Neural crest cell (in vitro differentiated cells): ENCODE measurements around the gene SART3. TPM values are rescaled to one million over a fixed set of nuclear protein-coding genes. Genes with fewer than 3 reads are reported as not detected.
A peak's percentile ranks its signal among the peaks of the same experiment; 100 is the strongest.

ENCODE experiments used
- DNase-seq: peaks from one replicate; pipeline ENCODE4 v3.0.0; 2021; ENCODE audit warnings: low read depth, mixed read lengths, low spot score
- H3K27ac Mint-ChIP-seq: one replicate; pipeline ENCODE4 v1.8.0; 2021; ENCODE audit warnings: mild to moderate bottlenecking, mixed read lengths; ENCODE audit not compliant: unreplicated experiment
- H3K27me3 Mint-ChIP-seq: 2 replicates; pipeline ENCODE4 v1.8.0; 2021; ENCODE audit warnings: low read depth, mild to moderate bottlenecking, mixed read lengths
- H3K36me3 Mint-ChIP-seq: 2 replicates; pipeline ENCODE4 v1.8.0; 2021; ENCODE audit warnings: low read depth, mild to moderate bottlenecking, mixed read lengths
- H3K4me1 Mint-ChIP-seq: 2 replicates; pipeline ENCODE4 v1.8.0; 2021; ENCODE audit warnings: mixed read lengths
- H3K4me3 Mint-ChIP-seq: one replicate; pipeline ENCODE4 v1.8.0; 2021; ENCODE audit warnings: mild to moderate bottlenecking, mixed read lengths
- H3K9me3 Mint-ChIP-seq: 2 replicates; pipeline ENCODE4 v1.8.0; 2021; ENCODE audit warnings: mixed read lengths
- total RNA-seq: library from RNA; stranded (reverse); gene quantifications from 2 replicates; pipeline ENCODE4 v1.2.1, GENCODE V29; 2021
- TF ChIP-seq, protein P1 (sequence below): fragments of 200-600 bp; sonication (generic); conservative IDR thresholded peaks from 2 replicates; pipeline ENCODE4 v1.5.0; 2021; ENCODE audit warnings: antibody characterized with exemption, mild to moderate bottlenecking

The SART3 gene
- total RNA-seq, 1 donor from 2014 or later, result 89.5 TPM

DNA sequence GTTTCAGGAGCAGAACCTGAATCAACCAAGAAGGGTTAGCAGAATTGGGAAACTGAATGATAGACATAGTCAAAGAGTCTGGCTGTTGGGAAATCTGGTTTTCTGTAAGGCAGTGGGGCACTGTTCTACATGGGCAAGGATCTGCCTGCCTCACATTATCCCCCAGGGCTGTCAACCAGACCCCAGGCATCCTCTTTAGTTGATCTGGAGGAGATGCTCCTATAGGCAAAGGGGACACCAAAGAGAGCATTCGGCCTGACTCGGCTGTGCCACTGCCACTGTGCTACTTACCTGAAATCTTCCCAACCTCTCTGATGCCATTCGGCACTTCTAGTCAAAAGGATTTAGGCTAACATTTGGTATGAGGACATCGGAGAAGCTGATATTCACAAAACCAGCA lies 5.5 kb upstream of the SART3 start:
- TF ChIP-seq, protein P1, sequence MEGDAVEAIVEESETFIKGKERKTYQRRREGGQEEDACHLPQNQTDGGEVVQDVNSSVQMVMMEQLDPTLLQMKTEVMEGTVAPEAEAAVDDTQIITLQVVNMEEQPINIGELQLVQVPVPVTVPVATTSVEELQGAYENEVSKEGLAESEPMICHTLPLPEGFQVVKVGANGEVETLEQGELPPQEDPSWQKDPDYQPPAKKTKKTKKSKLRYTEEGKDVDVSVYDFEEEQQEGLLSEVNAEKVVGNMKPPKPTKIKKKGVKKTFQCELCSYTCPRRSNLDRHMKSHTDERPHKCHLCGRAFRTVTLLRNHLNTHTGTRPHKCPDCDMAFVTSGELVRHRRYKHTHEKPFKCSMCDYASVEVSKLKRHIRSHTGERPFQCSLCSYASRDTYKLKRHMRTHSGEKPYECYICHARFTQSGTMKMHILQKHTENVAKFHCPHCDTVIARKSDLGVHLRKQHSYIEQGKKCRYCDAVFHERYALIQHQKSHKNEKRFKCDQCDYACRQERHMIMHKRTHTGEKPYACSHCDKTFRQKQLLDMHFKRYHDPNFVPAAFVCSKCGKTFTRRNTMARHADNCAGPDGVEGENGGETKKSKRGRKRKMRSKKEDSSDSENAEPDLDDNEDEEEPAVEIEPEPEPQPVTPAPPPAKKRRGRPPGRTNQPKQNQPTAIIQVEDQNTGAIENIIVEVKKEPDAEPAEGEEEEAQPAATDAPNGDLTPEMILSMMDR, result no peak
- H3K4me3 Mint-ChIP-seq, result no peak overlapping the region
- H3K4me1 Mint-ChIP-seq, result peaks cover 18% of the 10 kb centered on the region
- no peak overlapping the region for H3K27ac Mint-ChIP-seq
- no peak for DNase-seq
- peaks cover 3% of the 10 kb centered on the region for H3K36me3 Mint-ChIP-seq
- H3K9me3 Mint-ChIP-seq, result no peaks in the 10 kb centered on the region
- no peaks in the 10 kb centered on the region for H3K27me3 Mint-ChIP-seq

DNA sequence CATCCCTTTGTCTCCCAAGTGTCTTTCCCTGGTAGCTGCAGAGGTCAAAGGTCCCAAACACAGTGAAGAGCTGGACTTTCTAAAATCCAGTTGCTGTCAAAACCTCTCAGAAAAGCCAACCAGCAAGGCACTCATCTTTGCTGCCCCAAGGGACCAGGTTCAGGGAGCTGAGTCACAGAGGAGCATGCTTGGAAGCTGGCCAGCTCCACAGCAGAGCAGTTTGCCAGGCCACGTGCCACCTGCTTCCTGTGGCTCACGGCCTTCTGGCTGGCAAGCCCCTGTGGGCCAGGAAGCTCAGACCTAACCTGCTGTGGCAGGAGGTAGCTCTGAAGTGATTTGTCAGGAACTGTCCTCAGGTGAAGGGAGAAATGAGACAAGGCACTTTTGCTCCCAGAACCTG lies 5.0 kb upstream of the SART3 start:
- H3K4me1 Mint-ChIP-seq, result peaks cover 22% of the 10 kb centered on the region
- peaks cover 3% of the 10 kb centered on the region for H3K36me3 Mint-ChIP-seq
- no peak overlapping the region for H3K4me3 Mint-ChIP-seq
- H3K27me3 Mint-ChIP-seq, result no peaks in the 10 kb centered on the region
- TF ChIP-seq, protein P1, result no peak
- no peak for DNase-seq
- no peaks in the 10 kb centered on the region for H3K9me3 Mint-ChIP-seq
- H3K27ac Mint-ChIP-seq, result no peak overlapping the region

DNA sequence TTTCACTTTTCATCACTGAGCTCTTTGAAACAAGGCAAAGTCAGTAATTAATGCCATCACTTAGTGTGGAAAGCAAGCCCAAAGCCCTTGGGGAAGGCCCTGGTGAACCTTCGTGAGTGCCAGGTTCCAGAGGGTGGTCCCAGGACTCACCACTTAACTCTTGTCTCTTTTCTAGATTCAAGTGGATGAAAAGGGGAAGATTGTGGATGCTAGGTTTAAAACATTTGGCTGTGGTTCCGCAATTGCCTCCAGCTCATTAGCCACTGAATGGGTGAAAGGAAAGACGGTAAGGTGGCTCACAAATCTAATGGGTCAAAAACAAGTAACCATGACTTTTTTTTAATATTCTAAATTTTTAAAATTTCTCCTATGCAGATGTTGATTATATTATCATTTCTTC lies 4.2 kb upstream of the SART3 start:
- peaks cover 3% of the 10 kb centered on the region for H3K36me3 Mint-ChIP-seq
- no peaks in the 10 kb centered on the region for H3K27me3 Mint-ChIP-seq
- H3K4me3 Mint-ChIP-seq, result no peak overlapping the region
- no peak for DNase-seq
- H3K4me1 Mint-ChIP-seq, result peaks cover 27% of the 10 kb centered on the region
- no peaks in the 10 kb centered on the region for H3K9me3 Mint-ChIP-seq
- no peak overlapping the region for H3K27ac Mint-ChIP-seq
- TF ChIP-seq, protein P1, result no peak

DNA sequence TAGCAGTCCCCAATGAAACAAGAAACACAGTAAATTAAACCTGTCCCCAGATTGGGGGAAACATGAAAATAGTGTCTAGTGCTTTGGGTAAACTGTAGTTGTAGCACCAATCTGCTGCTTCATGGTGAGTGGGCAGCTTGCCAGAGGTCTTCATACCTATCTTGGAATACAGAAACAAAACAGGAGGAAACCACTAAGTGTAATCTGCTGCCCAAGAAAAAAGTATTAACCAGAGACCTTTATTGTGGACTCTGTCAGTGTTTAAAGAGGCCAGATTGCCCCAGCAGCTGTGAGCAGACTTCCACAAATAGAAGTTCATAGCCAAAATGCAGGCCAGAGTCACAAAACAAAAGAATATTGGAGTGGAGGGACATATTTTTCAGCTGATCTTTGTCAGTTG lies 3.8 kb upstream of the SART3 start:
- Mint-ChIP-seq H3K27me3 (no peaks in the 10 kb centered on the region), H3K4me3 (peak overlapping the region; percentile 16), H3K36me3 (peaks cover 3% of the 10 kb centered on the region), H3K4me1 (peaks cover 32% of the 10 kb centered on the region), H3K27ac (no peak overlapping the region), H3K9me3 (no peaks in the 10 kb centered on the region)
- no peak for DNase-seq
- TF ChIP-seq, protein P1, result no peak

DNA sequence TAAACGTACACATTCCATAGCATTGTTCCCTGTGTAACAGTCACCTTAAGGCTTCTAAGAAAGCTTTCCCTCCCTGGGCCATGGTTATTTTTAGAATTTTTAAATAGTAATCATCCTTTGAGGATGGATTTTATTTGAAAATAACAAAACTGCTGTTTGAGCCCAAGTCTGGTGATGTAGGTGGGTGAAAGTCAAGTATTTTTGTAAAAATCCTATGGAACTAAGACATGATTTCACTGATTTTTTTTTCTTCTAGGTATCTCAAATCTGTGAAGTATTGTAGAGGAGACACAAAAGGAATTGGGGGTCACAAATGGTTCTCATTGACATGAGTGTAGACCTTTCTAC lies 2.8 kb upstream of the SART3 start:
- no peaks in the 10 kb centered on the region for H3K27me3 Mint-ChIP-seq
- no peaks in the 10 kb centered on the region for H3K9me3 Mint-ChIP-seq
- H3K27ac Mint-ChIP-seq, result no peak overlapping the region

More for the DNA sequence above, 2.8 kb upstream of the SART3 start:
- peaks cover 3% of the 10 kb centered on the region for H3K36me3 Mint-ChIP-seq
- TF ChIP-seq, protein P1, result no peak
- H3K4me1 Mint-ChIP-seq, result peaks cover 34% of the 10 kb centered on the region
- DNase-seq, result no peak
- peak overlapping the region; percentile 100 for H3K4me3 Mint-ChIP-seq
